HCT116 (cell line): ENCODE measurements around the gene DICER1. TPM values are rescaled to one million over a fixed set of nuclear protein-coding genes. Genes with fewer than 3 reads are reported as not detected.

Experiments used
- ATAC-seq: fragments of 200-7000 bp; cut with Tn5 transposase; 2 replicates; pipeline ENCODE4 v1.9.1; 2020; ENCODE audit warnings: mild to moderate bottlenecking, moderate library complexity
- BruUV-seq: library from RNA; stranded (reverse); fragments of 400-500 nt; replicated peaks from 2 replicates; lab custom pipeline; 2021; lab: Mats Ljungman, UMichigan
- CTCF ChIA-PET: fragments of 300-600 bp; sonication (Branson Sonifier 250); formaldehyde crosslinking; loops from one replicate; lab custom pipeline; 2021; ENCODE audit warnings: antibody characterized with exemption; lab: Charles Lee
- POLR2A ChIA-PET: fragments of 300-600, 350-600 bp; sonication (Branson Sonifier 250); formaldehyde crosslinking; loops from one replicate; lab custom pipeline; 2021; ENCODE audit warnings: antibody characterized with exemption; lab: Charles Lee
- RAD21 ChIA-PET, 2 experiments: fragments of 300-600 bp; sonication (Branson Sonifier 250); formaldehyde crosslinking; loops; one replicate each; lab custom pipeline; 2023; ENCODE audit warnings: low total read pairs in 2 of 2; ENCODE audit not compliant: uncharacterized antibody in 2 of 2, unreplicated experiment in 2 of 2, low non-redundant PET in 1 of 2; lab: Charles Lee
- DNase-seq: peaks from one replicate; pipeline ENCODE4 v3.0.0-alpha.2; 2010; ENCODE audit warnings: low read depth, low spot score
- H2AFZ ChIP-seq: fragments of 200-600 bp; shearing (Covaris generic), sonication (generic); 2 replicates; pipeline ENCODE4 v1.6.1; 2017; ENCODE audit warnings: low read depth, mixed run types, mixed read lengths, antibody characterized with exemption, low read length; ENCODE audit not compliant: poor library complexity, severe bottlenecking
- H3K27ac ChIP-seq: 2 replicates; pipeline ENCODE4 v1.5.1; 2012; ENCODE audit warnings: low read depth, low read length
- H3K27me3 ChIP-seq: fragments of 200-600 bp; sonication (generic); 2 replicates; pipeline ENCODE4 v1.6.1; 2016; ENCODE audit warnings: mixed run types, low read length, mixed read lengths; ENCODE audit not compliant: insufficient read depth
- H3K36me3 ChIP-seq, 2 experiments: fragments of 200-500 bp in 1 of 2; fragments of 200-600 bp in 1 of 2; sonication (Bioruptor generic) in 1 of 2; sonication (generic) in 1 of 2; 2 replicates each; pipeline versions ENCODE4 v1.5.1 to v1.6.1; 2014 to 2016; ENCODE audit warnings: low read length in 2 of 2, inconsistent platforms in 1 of 2, mixed read lengths in 1 of 2, mixed run types in 1 of 2; ENCODE audit not compliant: insufficient read depth in 2 of 2, control insufficient read depth in 1 of 2
- H3K4me1 ChIP-seq, 2 experiments: fragments of 200-600 bp in 1 of 2; sonication (generic) in 1 of 2; 2 replicates each; pipeline versions ENCODE4 v1.5.1 to v1.6.1; 2012 to 2017; ENCODE audit warnings: low read length in 2 of 2, inconsistent platforms in 1 of 2, mild to moderate bottlenecking in 1 of 2, mixed read lengths in 1 of 2, mixed run types in 1 of 2, moderate library complexity in 1 of 2; ENCODE audit not compliant: insufficient read depth in 2 of 2, control insufficient read depth in 1 of 2
- H3K4me2 ChIP-seq: fragments of 200-600 bp; sonication (generic); 2 replicates; pipeline ENCODE4 v1.6.1; 2017; ENCODE audit warnings: mixed run types, low read length, mixed read lengths
- H3K4me3 ChIP-seq, 2 experiments: fragments of 200-600 bp in 1 of 2; sonication (generic) in 1 of 2; replicated peaks in 1 of 2; 2 replicates each; pipeline ENCODE4 v1.5.1; 2011 to 2016; ENCODE audit warnings: low read length in 2 of 2, control low read depth in 1 of 2, low read depth in 1 of 2, mild to moderate bottlenecking in 1 of 2, mixed read lengths in 1 of 2, mixed run types in 1 of 2
- H3K79me2 ChIP-seq: fragments of 200-600 bp; sonication (generic); 2 replicates; pipeline ENCODE4 v1.6.1; 2017; ENCODE audit warnings: mild to moderate bottlenecking, mixed run types, low read length, moderate library complexity, mixed read lengths; ENCODE audit not compliant: insufficient read depth
- H3K9ac ChIP-seq: fragments of 200-600 bp; sonication (generic); 2 replicates; pipeline ENCODE4 v1.6.1; 2016; ENCODE audit warnings: low read length, mixed read lengths
- H3K9me2 ChIP-seq: fragments of 200-600 bp; sonication (generic), shearing (Covaris generic); 2 replicates; pipeline ENCODE4 v1.6.1; 2017; ENCODE audit warnings: mixed run types, mild to moderate bottlenecking, moderate library complexity; ENCODE audit not compliant: insufficient read depth
- H3K9me3 ChIP-seq, 2 experiments: fragments of 200-500 bp in 1 of 2; fragments of 200-600 bp in 1 of 2; sonication (Bioruptor generic) in 1 of 2; sonication (generic) in 1 of 2; 2 replicates each; pipeline ENCODE4 v1.6.1; 2014 to 2017; ENCODE audit warnings: low read length in 2 of 2, mixed read lengths in 2 of 2, inconsistent platforms in 1 of 2, low read depth in 1 of 2, mild to moderate bottlenecking in 1 of 2, mixed run types in 1 of 2, moderate library complexity in 1 of 2; ENCODE audit not compliant: control insufficient read depth in 1 of 2, insufficient read depth in 1 of 2
- H4K20me1 ChIP-seq: fragments of 200-600 bp; sonication (generic), shearing (Covaris generic); 2 replicates; pipeline ENCODE4 v1.6.1; 2017; ENCODE audit warnings: mixed run types, mild to moderate bottlenecking, moderate library complexity; ENCODE audit not compliant: insufficient read depth
- CBX3 ChIP-seq: IDR thresholded peaks from 2 replicates; pipeline ENCODE4 v1.6.1; 2012; ENCODE audit warnings: low read depth
- EZH2 ChIP-seq: fragments of 200-600 bp; sonication (generic); IDR thresholded peaks from 2 replicates; pipeline ENCODE4 v1.6.1; 2017; ENCODE audit warnings: antibody characterized with exemption, mixed run types
- FOSL1 ChIP-seq: IDR thresholded peaks from 2 replicates; pipeline ENCODE4 v1.6.1; 2012; ENCODE audit warnings: low read depth
- JUND ChIP-seq: IDR thresholded peaks from 2 replicates; pipeline ENCODE4 v1.6.1; 2012
- POLR2AphosphoS5 ChIP-seq: IDR thresholded peaks from 2 replicates; pipeline ENCODE4 v1.6.1; 2011; ENCODE audit warnings: mild to moderate bottlenecking, low read depth, low read length, moderate library complexity
- SIN3A ChIP-seq: IDR thresholded peaks from 2 replicates; pipeline ENCODE4 v1.6.1; 2012; ENCODE audit warnings: low read depth
- SRF ChIP-seq: IDR thresholded peaks from 2 replicates; pipeline ENCODE4 v1.6.1; 2012; ENCODE audit warnings: low read depth
- YY1 ChIP-seq: IDR thresholded peaks from 2 replicates; pipeline ENCODE4 v1.6.1; 2011; ENCODE audit warnings: low read length, low read depth, moderate library complexity, mild to moderate bottlenecking; ENCODE audit not compliant: insufficient replicate concordance; ENCODE audit errors: extremely low read depth
- ZNF274 ChIP-seq: fragments of 200-500 bp; sonication (Bioruptor generic); IDR thresholded peaks from 2 replicates; pipeline ENCODE4 v1.6.1; 2014; ENCODE audit warnings: mild to moderate bottlenecking, low read depth, low read length, inconsistent platforms
- intact Hi-C: fragments of 100-400 bp; cut with micrococcal nuclease; formaldehyde crosslinking; loops from 2 replicates; pipeline ENCODE4 v1.10.0; 2022
- total RNA-seq: library from RNA; stranded (reverse); gene quantifications from one replicate; pipeline ENCODE4 v1.2.1, GENCODE V29; 2021; ENCODE audit not compliant: unreplicated experiment
- TF ChIP-seq, protein P1 (sequence below): IDR thresholded peaks from 2 replicates; pipeline ENCODE4 v1.6.1; 2012
- TF ChIP-seq, protein P2 (sequence below), 3 experiments: fragments of 200-600 bp in 1 of 3; sonication (generic) in 1 of 3; IDR thresholded peaks in 2 of 3; conservative IDR thresholded peaks in 1 of 3; 2 replicates each; pipeline ENCODE4 v1.5.1; 2012 to 2017; ENCODE audit warnings: low read depth in 2 of 3, low read length in 2 of 3, antibody characterized with exemption in 1 of 3, borderline replicate concordance in 1 of 3, control low read depth in 1 of 3, mild to moderate bottlenecking in 1 of 3, mixed read lengths in 1 of 3, mixed run types in 1 of 3, moderate library complexity in 1 of 3; ENCODE audit not compliant: insufficient read depth in 1 of 3
- TF ChIP-seq, protein P3 (sequence below): IDR thresholded peaks from 2 replicates; pipeline ENCODE4 v1.6.1; 2011; ENCODE audit warnings: mild to moderate bottlenecking, low read length, moderate library complexity; ENCODE audit not compliant: insufficient replicate concordance; ENCODE audit errors: extremely low read depth
- TF ChIP-seq, protein P4 (sequence below): IDR thresholded peaks from 2 replicates; pipeline ENCODE4 v1.6.1; 2012
- TF ChIP-seq, protein P5 (sequence below): IDR thresholded peaks from 2 replicates; pipeline ENCODE4 v1.6.1; 2012; ENCODE audit warnings: low read depth

DICER1 gene
- total RNA-seq, 1 experiment from 2014 or later = 38.6 TPM

DNA sequence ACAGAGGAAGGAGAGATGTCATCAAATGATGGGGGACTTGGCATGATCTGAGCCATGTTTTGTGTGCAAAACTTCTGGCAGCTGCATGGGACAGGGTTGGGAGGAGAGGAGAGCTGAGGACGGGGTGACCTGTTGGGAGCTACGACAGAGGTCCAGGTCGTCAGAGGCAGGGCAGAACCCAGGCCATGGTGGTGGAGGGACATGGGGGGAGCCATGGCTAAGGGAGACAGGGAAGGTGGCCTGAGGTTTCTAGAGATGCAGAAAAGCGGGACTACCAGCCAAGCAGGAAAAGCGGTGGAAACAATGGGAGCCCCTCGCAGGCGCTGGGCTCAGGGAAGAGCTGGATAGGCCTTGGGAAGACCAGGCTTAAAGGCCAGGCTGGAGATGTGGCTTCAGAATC is 88.3 kb downstream of the DICER1 start:
- ATAC-seq = no peak
- intact Hi-C loops = no loop called here
- POLR2A ChIA-PET = no interaction called here
- Histone ChIP-seq H4K20me1 (no peaks in the 10 kb centered on the region), H3K27ac (no peak overlapping the region)
- no TSS peak for BruUV-seq
- TF ChIP-seq, protein P1, sequence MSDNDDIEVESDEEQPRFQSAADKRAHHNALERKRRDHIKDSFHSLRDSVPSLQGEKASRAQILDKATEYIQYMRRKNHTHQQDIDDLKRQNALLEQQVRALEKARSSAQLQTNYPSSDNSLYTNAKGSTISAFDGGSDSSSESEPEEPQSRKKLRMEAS = no peak
- TF ChIP-seq SRF (no peak), YY1 (no peak), EZH2 (no peak), JUND (no peak), POLR2AphosphoS5 (no peak), SIN3A (no peak), ZNF274 (no peak), FOSL1 (no peak), CBX3 (no peak)
- TF ChIP-seq, protein P2, sequence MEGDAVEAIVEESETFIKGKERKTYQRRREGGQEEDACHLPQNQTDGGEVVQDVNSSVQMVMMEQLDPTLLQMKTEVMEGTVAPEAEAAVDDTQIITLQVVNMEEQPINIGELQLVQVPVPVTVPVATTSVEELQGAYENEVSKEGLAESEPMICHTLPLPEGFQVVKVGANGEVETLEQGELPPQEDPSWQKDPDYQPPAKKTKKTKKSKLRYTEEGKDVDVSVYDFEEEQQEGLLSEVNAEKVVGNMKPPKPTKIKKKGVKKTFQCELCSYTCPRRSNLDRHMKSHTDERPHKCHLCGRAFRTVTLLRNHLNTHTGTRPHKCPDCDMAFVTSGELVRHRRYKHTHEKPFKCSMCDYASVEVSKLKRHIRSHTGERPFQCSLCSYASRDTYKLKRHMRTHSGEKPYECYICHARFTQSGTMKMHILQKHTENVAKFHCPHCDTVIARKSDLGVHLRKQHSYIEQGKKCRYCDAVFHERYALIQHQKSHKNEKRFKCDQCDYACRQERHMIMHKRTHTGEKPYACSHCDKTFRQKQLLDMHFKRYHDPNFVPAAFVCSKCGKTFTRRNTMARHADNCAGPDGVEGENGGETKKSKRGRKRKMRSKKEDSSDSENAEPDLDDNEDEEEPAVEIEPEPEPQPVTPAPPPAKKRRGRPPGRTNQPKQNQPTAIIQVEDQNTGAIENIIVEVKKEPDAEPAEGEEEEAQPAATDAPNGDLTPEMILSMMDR (IDR thresholded peaks at IDR 0.05 in 2 of 3, conservative IDR thresholded peaks at IDR 0.05 in 1 of 3; ENCODE audit: borderline replicate concordance in 1 of 3, insufficient read depth in 1 of 3, low read depth in 2 of 3, low read length in 2 of 3) = no peak
- TF ChIP-seq, protein P3, sequence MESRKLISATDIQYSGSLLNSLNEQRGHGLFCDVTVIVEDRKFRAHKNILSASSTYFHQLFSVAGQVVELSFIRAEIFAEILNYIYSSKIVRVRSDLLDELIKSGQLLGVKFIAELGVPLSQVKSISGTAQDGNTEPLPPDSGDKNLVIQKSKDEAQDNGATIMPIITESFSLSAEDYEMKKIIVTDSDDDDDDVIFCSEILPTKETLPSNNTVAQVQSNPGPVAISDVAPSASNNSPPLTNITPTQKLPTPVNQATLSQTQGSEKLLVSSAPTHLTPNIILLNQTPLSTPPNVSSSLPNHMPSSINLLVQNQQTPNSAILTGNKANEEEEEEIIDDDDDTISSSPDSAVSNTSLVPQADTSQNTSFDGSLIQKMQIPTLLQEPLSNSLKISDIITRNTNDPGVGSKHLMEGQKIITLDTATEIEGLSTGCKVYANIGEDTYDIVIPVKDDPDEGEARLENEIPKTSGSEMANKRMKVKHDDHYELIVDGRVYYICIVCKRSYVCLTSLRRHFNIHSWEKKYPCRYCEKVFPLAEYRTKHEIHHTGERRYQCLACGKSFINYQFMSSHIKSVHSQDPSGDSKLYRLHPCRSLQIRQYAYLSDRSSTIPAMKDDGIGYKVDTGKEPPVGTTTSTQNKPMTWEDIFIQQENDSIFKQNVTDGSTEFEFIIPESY = no peak
- TF ChIP-seq, protein P4, sequence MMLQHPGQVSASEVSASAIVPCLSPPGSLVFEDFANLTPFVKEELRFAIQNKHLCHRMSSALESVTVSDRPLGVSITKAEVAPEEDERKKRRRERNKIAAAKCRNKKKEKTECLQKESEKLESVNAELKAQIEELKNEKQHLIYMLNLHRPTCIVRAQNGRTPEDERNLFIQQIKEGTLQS = no peak
- TF ChIP-seq, protein P5, sequence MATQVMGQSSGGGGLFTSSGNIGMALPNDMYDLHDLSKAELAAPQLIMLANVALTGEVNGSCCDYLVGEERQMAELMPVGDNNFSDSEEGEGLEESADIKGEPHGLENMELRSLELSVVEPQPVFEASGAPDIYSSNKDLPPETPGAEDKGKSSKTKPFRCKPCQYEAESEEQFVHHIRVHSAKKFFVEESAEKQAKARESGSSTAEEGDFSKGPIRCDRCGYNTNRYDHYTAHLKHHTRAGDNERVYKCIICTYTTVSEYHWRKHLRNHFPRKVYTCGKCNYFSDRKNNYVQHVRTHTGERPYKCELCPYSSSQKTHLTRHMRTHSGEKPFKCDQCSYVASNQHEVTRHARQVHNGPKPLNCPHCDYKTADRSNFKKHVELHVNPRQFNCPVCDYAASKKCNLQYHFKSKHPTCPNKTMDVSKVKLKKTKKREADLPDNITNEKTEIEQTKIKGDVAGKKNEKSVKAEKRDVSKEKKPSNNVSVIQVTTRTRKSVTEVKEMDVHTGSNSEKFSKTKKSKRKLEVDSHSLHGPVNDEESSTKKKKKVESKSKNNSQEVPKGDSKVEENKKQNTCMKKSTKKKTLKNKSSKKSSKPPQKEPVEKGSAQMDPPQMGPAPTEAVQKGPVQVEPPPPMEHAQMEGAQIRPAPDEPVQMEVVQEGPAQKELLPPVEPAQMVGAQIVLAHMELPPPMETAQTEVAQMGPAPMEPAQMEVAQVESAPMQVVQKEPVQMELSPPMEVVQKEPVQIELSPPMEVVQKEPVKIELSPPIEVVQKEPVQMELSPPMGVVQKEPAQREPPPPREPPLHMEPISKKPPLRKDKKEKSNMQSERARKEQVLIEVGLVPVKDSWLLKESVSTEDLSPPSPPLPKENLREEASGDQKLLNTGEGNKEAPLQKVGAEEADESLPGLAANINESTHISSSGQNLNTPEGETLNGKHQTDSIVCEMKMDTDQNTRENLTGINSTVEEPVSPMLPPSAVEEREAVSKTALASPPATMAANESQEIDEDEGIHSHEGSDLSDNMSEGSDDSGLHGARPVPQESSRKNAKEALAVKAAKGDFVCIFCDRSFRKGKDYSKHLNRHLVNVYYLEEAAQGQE = no peak
- TF ChIP-seq, all 23 proteins: peak for 0
- H3K4me3 ChIP-seq = no peak overlapping the region
- H3K36me3 ChIP-seq = no peaks in the 10 kb centered on the region
- no peaks in the 10 kb centered on the region for H3K27me3 ChIP-seq
- CTCF ChIA-PET = no interaction called here
- H3K9me2 ChIP-seq = no peaks in the 10 kb centered on the region
- no peak overlapping the region for H3K9ac ChIP-seq
- no peak for DNase-seq
- no peak overlapping the region for H3K4me2 ChIP-seq
- H3K9me3 ChIP-seq = no peaks in the 10 kb centered on the region
- RAD21 ChIA-PET = no interaction called here
- no peaks in the 10 kb centered on the region for H3K79me2 ChIP-seq
- H2AFZ ChIP-seq = no peak overlapping the region
- H3K4me1 ChIP-seq = no peaks in the 10 kb centered on the region
